CD14-positive monocyte (primary cell): ENCODE results near the gene SOBP. TPM values are rescaled to one million over a fixed set of nuclear protein-coding genes. Genes with fewer than 3 reads are reported as not detected.

ENCODE experiments used
- DNase-seq, 3 donors: peaks; one replicate each; pipeline ENCODE4 v3.0.0-alpha.2; 2011 to 2022
- H2AFZ ChIP-seq: 2 replicates; pipeline ENCODE4 v1.6.0; 2012; ENCODE audit warnings: mild to moderate bottlenecking, low read depth, low read length, inconsistent platforms; ENCODE audit not compliant: insufficient read depth, poor library complexity, severe bottlenecking
- H3K27ac ChIP-seq, 2 donors: 1 replicate in 1 of 2; 2 replicates in 1 of 2; pipeline ENCODE4 v1.5.1; 2012 to 2013; ENCODE audit warnings: low read length in 2 of 2, control low read depth in 1 of 2, inconsistent platforms in 1 of 2, low read depth in 1 of 2, mild to moderate bottlenecking in 1 of 2
- H3K27me3 ChIP-seq, 2 donors: one replicate each; pipeline versions ENCODE4 v1.6.0 to v1.6.1; 2011 to 2013; ENCODE audit warnings: low read length in 2 of 2; ENCODE audit not compliant: control insufficient read depth in 2 of 2, insufficient read depth in 2 of 2
- H3K36me3 ChIP-seq, 2 donors: replicated peaks in 1 of 2; 1 replicate in 1 of 2; 2 replicates in 1 of 2; pipeline versions ENCODE4 v1.5.1 to v1.6.1; 2012 to 2013; ENCODE audit warnings: low read length in 2 of 2, control low read depth in 1 of 2, inconsistent platforms in 1 of 2, mild to moderate bottlenecking in 1 of 2; ENCODE audit not compliant: insufficient read depth in 2 of 2, control insufficient read depth in 1 of 2
- H3K4me1 ChIP-seq, 2 donors: 1 replicate in 1 of 2; 2 replicates in 1 of 2; pipeline versions ENCODE4 v1.5.1 to v1.6.1; 2012 to 2013; ENCODE audit warnings: low read length in 2 of 2, control low read depth in 1 of 2, inconsistent platforms in 1 of 2, mild to moderate bottlenecking in 1 of 2, moderate library complexity in 1 of 2; ENCODE audit not compliant: insufficient read depth in 2 of 2, control insufficient read depth in 1 of 2
- H3K4me2 ChIP-seq: replicated peaks from 2 replicates; pipeline ENCODE3; 2012; ENCODE audit warnings: low read length, moderate library complexity, mild to moderate bottlenecking; ENCODE audit not compliant: poor library complexity, severe bottlenecking; ENCODE audit errors: extremely low read depth
- H3K4me3 ChIP-seq, 3 experiments: fragments of 200-600 bp in 1 of 3; sonication (generic) in 1 of 3; replicated peaks in 1 of 3; 1 replicate in 2 of 3; 2 replicates in 1 of 3; pipeline ENCODE4 v1.5.1; 2011 to 2013; ENCODE audit warnings: low read length in 3 of 3, mild to moderate bottlenecking in 3 of 3, control low read depth in 2 of 3, low read depth in 2 of 3, inconsistent platforms in 1 of 3, moderate library complexity in 1 of 3
- H3K79me2 ChIP-seq: 2 replicates; pipeline ENCODE4 v1.6.0; 2012; ENCODE audit warnings: mild to moderate bottlenecking, control low read depth, inconsistent platforms, low read length, moderate library complexity; ENCODE audit not compliant: insufficient read depth
- H3K9ac ChIP-seq: 2 replicates; pipeline ENCODE4 v1.6.0; 2017; ENCODE audit warnings: low read length, mild to moderate bottlenecking; ENCODE audit not compliant: insufficient read depth, poor library complexity, severe bottlenecking
- H3K9me3 ChIP-seq, 2 donors: replicated peaks in 1 of 2; 1 replicate in 1 of 2; 2 replicates in 1 of 2; pipeline versions ENCODE4 v1.5.1 to v1.6.1; 2012 to 2013; ENCODE audit warnings: low read length in 2 of 2, control low read depth in 1 of 2; ENCODE audit not compliant: control insufficient read depth in 1 of 2, insufficient read depth in 1 of 2
- H4K20me1 ChIP-seq: 2 replicates; pipeline ENCODE4 v1.6.0; 2012; ENCODE audit warnings: mild to moderate bottlenecking, low read length, control low read depth, moderate library complexity; ENCODE audit not compliant: insufficient read depth
- H3K27ac Mint-ChIP-seq, 7 donors: one replicate each; pipeline ENCODE4 v1.8.0; 2020; ENCODE audit warnings: mild to moderate bottlenecking in 7 of 7, mixed read lengths in 7 of 7, moderate library complexity in 6 of 7, inconsistent platforms in 2 of 7
- H3K27me3 Mint-ChIP-seq, 3 donors: one replicate each; pipeline ENCODE4 v1.8.0; 2021 to 2022; ENCODE audit warnings: low read depth in 3 of 3, mild to moderate bottlenecking in 3 of 3, mixed read lengths in 3 of 3, moderate library complexity in 3 of 3, inconsistent platforms in 1 of 3
- H3K36me3 Mint-ChIP-seq, 2 donors: one replicate each; pipeline ENCODE4 v1.8.0; 2020; ENCODE audit warnings: mixed read lengths in 2 of 2, inconsistent platforms in 1 of 2, mild to moderate bottlenecking in 1 of 2
- H3K4me1 Mint-ChIP-seq: one replicate; pipeline ENCODE4 v1.8.0; 2020; ENCODE audit warnings: mild to moderate bottlenecking, mixed read lengths
- H3K4me3 Mint-ChIP-seq, 2 donors: one replicate each; pipeline ENCODE4 v1.8.0; 2020; ENCODE audit warnings: mild to moderate bottlenecking in 2 of 2, mixed read lengths in 2 of 2, moderate library complexity in 1 of 2
- H3K9me3 Mint-ChIP-seq, 7 donors: one replicate each; pipeline ENCODE4 v1.8.0; 2020 to 2022; ENCODE audit warnings: mixed read lengths in 7 of 7, mild to moderate bottlenecking in 6 of 7, moderate library complexity in 6 of 7, inconsistent platforms in 2 of 7
- WGBS: methylation state at CpG from one replicate; pipeline ENCODE4 v1.1.5; 2013; ENCODE audit warnings: missing lambda C conversion rate; ENCODE audit not compliant: insufficient coverage; 5-methylcytosine and 5-hydroxymethylcytosine counted together
- intact Hi-C, 2 donors: fragments of 100-400 bp; cut with micrococcal nuclease; formaldehyde crosslinking; loops; one replicate each; pipeline versions ENCODE4 v1.15.0 to v1.15.1; 2023
- polyA plus RNA-seq, 3 donors: library from polyadenylated mRNA; depleted of rRNA in 1 of 3; unstranded in 2 of 3; stranded (reverse) in 1 of 3; fragments of 300-500 nt in 2 of 3; fragments of >200 nt in 1 of 3; fragmentation: Illumina TruSeq in 2 of 3; gene quantifications; 1 replicate in 2 of 3; 2 replicates in 1 of 3; pipeline ENCODE4 v1.2.3, GENCODE V29; 2012 to 2021
- TF ChIP-seq, protein P1 (sequence below): fragments of 200-600 bp; IDR thresholded peaks from one replicate; pipeline ENCODE4 v1.8.0; 2022; ENCODE audit warnings: antibody characterized with exemption, mild to moderate bottlenecking

Gene SOBP
- polyA plus RNA-seq, 3 donors = not detected

DNA sequence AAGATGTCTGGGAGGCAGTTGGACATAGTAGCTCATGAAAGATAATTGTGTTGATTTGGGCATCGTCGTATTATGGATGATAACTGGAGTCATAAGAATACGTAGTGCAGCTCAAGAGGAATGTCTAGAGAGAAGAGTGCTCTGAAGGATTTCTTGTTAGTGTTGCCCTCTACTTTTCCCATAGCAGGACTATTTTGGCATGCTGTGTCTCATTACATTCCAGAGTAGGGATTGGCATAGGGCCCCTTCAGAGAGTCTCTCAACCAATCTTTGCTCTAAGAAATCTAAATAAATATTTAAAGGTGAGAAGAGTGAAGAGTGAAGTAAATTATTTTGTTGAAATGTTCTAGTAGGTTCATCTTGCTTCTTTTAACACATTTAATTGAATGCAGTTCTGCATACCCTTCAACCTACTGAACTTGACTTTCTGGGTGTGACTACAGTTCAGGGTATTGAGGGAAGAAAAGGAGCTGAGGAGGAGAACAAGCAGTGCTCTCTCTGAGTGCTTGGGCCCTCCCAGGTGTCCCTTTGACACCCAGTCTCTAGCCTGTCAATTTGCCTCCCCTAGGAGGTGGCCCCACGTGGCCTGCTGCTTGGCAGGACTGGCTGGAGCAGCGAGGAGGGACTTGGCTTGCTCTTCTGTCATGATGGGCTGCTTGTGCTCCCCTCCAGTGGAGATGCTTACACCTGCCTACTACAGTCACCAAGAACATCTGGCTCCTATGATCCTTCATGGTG lies 33.3 kb downstream of the SOBP start:
- H3K27ac Mint-ChIP-seq = no peak overlapping the region
- Histone ChIP-seq H3K4me3 (no peak overlapping the region), H2AFZ (no peak overlapping the region), H3K27ac (no peak overlapping the region), H3K4me1 (no peaks in the 10 kb centered on the region), H3K4me2 (no peak overlapping the region), H3K79me2 (no peaks in the 10 kb centered on the region), H4K20me1 (no peaks in the 10 kb centered on the region), H3K27me3 (no peaks in the 10 kb centered on the region), H3K9me3 (no peaks in the 10 kb centered on the region), H3K9ac (no peak overlapping the region), H3K36me3 (no peaks in the 10 kb centered on the region)
- no peaks in the 10 kb centered on the region for H3K9me3 Mint-ChIP-seq
- H3K4me1 Mint-ChIP-seq = no peaks in the 10 kb centered on the region
- DNase-seq = no peak
- intact Hi-C loops = no loop called here
- H3K27me3 Mint-ChIP-seq = peaks cover 2 to 6% (median 3%) of the 10 kb centered on the region in 3 donors
- H3K36me3 Mint-ChIP-seq = no peaks in the 10 kb centered on the region
- TF ChIP-seq, protein P1, sequence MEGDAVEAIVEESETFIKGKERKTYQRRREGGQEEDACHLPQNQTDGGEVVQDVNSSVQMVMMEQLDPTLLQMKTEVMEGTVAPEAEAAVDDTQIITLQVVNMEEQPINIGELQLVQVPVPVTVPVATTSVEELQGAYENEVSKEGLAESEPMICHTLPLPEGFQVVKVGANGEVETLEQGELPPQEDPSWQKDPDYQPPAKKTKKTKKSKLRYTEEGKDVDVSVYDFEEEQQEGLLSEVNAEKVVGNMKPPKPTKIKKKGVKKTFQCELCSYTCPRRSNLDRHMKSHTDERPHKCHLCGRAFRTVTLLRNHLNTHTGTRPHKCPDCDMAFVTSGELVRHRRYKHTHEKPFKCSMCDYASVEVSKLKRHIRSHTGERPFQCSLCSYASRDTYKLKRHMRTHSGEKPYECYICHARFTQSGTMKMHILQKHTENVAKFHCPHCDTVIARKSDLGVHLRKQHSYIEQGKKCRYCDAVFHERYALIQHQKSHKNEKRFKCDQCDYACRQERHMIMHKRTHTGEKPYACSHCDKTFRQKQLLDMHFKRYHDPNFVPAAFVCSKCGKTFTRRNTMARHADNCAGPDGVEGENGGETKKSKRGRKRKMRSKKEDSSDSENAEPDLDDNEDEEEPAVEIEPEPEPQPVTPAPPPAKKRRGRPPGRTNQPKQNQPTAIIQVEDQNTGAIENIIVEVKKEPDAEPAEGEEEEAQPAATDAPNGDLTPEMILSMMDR = no peak
- WGBS = 69% methylated on average over 5 of the region's 5 CpGs
- no peak overlapping the region for H3K4me3 Mint-ChIP-seq

DNA sequence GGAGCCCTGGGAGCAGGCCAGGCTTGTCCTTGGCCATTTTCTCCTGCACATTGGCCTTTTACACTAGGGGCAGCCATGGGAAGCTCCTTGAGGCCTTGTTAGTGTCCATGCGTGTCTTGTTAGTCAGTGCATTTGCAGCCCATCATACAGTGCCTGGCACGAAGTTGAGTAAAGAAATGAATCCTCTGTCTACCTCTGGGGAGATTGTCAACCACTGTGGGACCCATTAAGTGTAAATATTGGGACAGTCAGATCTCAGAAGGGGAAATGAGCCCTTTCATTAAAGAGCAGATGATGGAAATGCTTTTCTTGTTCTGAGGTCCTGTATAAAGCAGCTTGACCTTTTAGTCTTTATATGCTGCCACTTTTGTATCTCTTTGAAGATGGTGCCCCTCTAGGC lies 33.9 kb downstream of the SOBP start:
- Histone ChIP-seq H3K4me2 (no peak overlapping the region), H3K4me3 (no peak overlapping the region), H4K20me1 (no peaks in the 10 kb centered on the region), H3K79me2 (no peaks in the 10 kb centered on the region), H3K9ac (no peak overlapping the region), H3K27me3 (no peaks in the 10 kb centered on the region), H2AFZ (no peak overlapping the region), H3K4me1 (no peaks in the 10 kb centered on the region), H3K36me3 (no peaks in the 10 kb centered on the region), H3K27ac (no peak overlapping the region), H3K9me3 (no peaks in the 10 kb centered on the region)
- Mint-ChIP-seq H3K27ac (no peak overlapping the region), H3K9me3 (no peaks in the 10 kb centered on the region), H3K36me3 (no peaks in the 10 kb centered on the region), H3K4me1 (no peaks in the 10 kb centered on the region), H3K27me3 (peaks cover 3 to 6% (median 3%) of the 10 kb centered on the region in 3 donors), H3K4me3 (no peak overlapping the region)
- DNase-seq = no peak
- intact Hi-C loops = no loop called here
- TF ChIP-seq, protein P1 = no peak
- WGBS = 100% methylated on average over 2 of the region's 2 CpGs
